Right lung (tissue), 5 donors: ENCODE data around the gene SCAANT1. TPM values are rescaled to one million over a fixed set of nuclear protein-coding genes. Genes with fewer than 3 reads are reported as not detected.

Experiments used
- DNase-seq, 2 donors: peaks; one replicate each; pipeline ENCODE4 v3.0.0-alpha.2; 2013
- polyA plus RNA-seq, 5 donors: library from polyadenylated mRNA; unstranded; fragments of 120-200 nt; gene quantifications; one replicate each; pipeline versions ENCODE4 v1.2.1 to v1.2.3, GENCODE V29; 2013; ENCODE audit warnings: inconsistent platforms in 1 of 5, low replicate concordance in 1 of 5; ENCODE audit not compliant: insufficient read length in 5 of 5, insufficient read depth in 1 of 5

Gene SCAANT1
- polyA plus RNA-seq, 5 donors = 1.1 to 2.7 (median 1.4) TPM

- DNase-seq = peak; percentile 39 to 63
Measured at GRCh38 chr3:63863150-63864007, 48.8 kb downstream of the SCAANT1 start, which contains the start of the genes ATXN7 and THOC7. ATXN7 (plus strand) TSS chr3:63863867; CDS start chr3:63912599, 48,732 bp downstream. THOC7 (minus strand) TSS chr3:63863805; CDS start chr3:63863790, 15 bp downstream.

- DNase-seq = no peak
Measured at GRCh38 chr3:63862804-63863149, 49.4 kb downstream of the SCAANT1 start.

Other genes with a start within 250 kb of the SCAANT1 start
- 1 to 10 TPM in 2 of 5 donors, under 1 TPM in 3; 0.36 to 1.3 (median 0.81) TPM for gene C3orf49, start 93.1 kb downstream of the SCAANT1 start, polyA plus RNA-seq
- gene THOC7, start 48.6 kb downstream of the SCAANT1 start, polyA plus RNA-seq = 10 to 100 TPM; 70.9 to 91.9 (median 78.4) TPM
- 10 to 100 TPM; 16.4 to 27.5 (median 26.1) TPM for gene ATXN7, start 48.5 kb downstream of the SCAANT1 start, polyA plus RNA-seq
- 100 to 1,000 TPM in 2 of 5 donors, 10 to 100 TPM in 3; 85.1 to 114 (median 93.5) TPM for gene PSMD6, start 111.1 kb upstream of the SCAANT1 start, polyA plus RNA-seq